Measurements from ENCODE around the gene EXOSC5.
A peak's percentile ranks its signal among the peaks of the same experiment; 100 is the strongest.
"Not testable (repeated sequence)": the region's sequence is repeated elsewhere in the genome, so short reads cannot be mapped to it uniquely, and the experiment has no call there.

EXOSC5 gene

DNA sequence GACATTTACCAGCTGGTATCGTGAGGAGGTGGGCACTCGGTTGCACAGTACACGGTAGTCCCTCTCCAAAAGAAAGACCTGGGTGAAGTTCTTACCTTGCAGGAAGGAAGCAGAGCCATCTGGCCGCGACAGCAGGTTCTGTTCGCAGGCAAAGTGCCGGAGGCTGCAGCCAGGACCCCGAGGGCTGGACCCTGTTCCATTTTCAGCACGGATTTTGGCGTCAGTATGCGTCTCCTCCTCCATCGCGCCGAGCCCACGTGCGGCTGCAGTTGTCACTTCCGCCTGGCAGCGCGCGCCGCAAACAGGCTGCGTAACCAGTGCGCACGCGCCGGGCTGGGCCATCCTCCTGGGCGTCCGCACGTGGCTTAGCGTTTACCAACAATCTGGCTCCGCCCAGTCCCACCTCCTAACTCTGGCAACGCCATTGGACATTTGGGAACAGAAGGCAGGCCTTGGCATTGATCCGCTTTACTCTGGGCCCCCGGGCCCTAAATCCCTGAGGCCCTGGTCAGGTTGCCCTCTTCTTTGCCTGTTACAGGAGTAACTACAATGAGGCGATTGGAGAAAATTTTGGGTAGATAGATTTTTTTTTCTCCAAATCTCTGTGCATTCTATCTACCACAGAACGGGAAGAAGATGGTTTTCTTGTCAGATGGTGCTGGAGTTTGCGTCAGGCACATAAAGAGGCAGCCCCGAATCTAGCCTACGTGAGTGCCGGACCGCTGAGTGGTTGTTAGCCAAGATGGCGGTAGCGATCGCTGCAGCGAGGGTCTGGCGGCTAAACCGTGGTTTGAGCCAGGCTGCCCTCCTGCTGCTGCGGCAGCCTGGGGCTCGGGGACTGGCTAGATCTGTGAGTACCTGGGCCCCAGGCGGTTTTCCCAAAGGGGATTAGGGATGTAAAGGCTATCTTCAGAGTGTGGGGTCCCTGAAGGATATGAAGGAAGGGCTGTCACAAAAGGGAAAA lies at the start of gene EXOSC5, which contains the start of gene BCKDHA:
TSS of gene EXOSC5 (minus strand) at position 274 of the 964 bp plus-strand sequence. CDS start at position 243, 31 bp downstream.
TSS of gene BCKDHA (plus strand) at position 733 of the 964 bp plus-strand sequence. CDS start at position 743, 10 bp downstream.
- no peak for TF ChIP-seq JUND (IDR thresholded peaks at IDR 0.05; ENCODE audit: low read depth)
- in situ Hi-C loops (cut with HindIII; ENCODE audit: low pct_unique_long_range_greater_than_20kb, low sequenced_read_pairs): no loop called here
- DNase-seq (ENCODE audit: low read depth in 1 of 2, low spot score in 1 of 2): peak; percentile 85 to 99

DNA sequence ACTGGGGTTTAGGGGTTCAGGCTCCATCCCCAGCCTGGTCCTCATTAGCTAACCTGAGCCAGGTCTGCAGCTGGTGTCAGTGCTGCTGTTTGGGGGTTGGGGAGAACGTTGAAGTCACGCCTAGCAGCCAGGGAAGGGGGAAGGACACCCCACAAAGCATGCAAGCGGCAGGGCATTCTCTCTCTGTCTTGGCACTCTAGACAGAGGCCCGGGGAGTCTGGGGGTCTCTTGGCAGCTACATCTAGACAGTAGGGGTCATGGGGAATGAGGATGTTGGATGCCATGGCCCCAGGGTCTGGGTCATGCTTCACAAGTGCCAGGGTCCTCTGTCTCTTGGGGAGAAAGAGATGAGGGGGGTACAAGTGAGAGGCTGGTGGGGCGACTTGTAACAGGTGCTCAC lies 48.4 kb upstream of the EXOSC5 start:
- in situ Hi-C loops (cut with HindIII; ENCODE audit: low pct_unique_long_range_greater_than_20kb, low sequenced_read_pairs): no loop called here
- no peak for TF ChIP-seq JUND (IDR thresholded peaks at IDR 0.05; ENCODE audit: low read depth)

DNA sequence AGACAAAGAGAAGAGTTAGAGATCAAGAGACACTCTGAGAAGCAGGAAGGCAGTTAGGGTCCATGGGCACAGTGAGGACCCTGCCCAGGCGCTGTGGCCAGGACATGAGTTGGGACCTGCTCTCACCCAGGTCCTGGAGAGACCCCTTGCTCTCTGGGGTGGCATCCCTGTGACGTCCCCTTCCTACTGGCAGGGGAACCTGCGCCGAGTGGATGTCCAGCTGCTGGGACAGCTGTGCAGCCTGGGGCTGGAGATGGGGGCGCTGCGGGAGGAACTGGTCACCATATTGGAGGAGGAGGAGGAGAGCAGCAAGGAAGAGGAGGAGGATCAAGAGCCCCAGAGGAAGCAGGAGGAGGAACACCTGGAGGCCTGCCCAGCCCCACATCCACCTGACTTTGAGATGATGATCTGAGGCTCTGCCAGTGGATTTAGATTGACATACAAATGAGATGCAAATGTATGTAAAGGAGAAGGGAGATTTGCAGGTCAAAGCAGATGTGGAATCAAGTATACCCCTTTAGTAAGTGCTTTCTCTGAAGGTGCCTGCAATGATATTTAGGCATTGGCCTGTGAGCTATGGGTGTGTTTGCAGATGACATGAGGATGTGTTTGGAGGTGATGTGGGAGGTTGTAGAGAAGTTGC lies 46.8 kb upstream of the EXOSC5 start:
- in situ Hi-C loops (cut with HindIII; ENCODE audit: low pct_unique_long_range_greater_than_20kb, low sequenced_read_pairs): no loop called here
- DNase-seq (ENCODE audit: low read depth in 1 of 2, low spot score in 1 of 2): no peak
- no peak for TF ChIP-seq JUND (IDR thresholded peaks at IDR 0.05; ENCODE audit: low read depth)

More for the DNA sequence above, 48.4 kb upstream of the EXOSC5 start:
- no peak for DNase-seq (ENCODE audit: low read depth in 1 of 2, low spot score in 1 of 2)

DNA sequence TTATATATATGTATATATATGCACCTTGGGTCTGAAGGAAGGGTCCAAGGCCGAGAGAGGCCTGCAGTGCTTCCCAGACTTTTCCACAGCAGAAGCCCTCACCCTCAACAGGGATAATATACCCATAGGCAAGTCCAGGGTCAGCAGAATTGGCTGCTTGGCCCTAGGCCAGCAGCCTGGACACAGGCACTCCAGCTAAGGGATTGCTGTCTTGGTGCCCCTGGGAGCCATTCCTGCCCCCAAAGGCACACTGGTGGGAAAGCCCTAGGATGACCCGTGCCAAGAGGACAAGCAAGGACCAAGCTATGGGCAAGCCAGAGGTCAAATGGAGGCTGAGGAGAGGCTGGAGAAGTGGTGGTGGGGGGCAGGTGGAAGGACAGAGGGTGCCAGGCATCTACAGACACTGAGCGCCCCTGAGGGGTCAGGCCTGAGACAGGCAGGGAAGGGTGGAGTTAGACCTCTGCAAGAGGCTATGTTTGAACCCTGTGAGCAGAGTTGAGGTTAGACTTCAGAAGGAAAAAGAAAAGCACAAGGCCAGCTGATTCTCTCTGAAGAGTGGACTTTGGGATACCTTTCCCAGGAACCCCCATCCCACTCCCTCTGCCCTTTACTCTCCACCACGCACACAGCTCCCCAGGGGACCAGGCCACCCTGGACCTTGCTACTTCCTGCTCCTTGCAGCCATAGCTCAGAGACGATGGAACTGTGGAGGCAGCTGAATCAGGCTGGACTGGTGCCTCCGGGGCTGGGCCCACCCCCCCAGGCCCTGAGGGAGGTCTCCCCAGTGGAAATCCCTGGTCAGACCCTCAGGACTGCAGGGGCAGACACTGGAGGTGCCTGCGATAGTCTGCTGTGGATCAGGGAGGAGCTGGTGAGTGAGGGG lies 45.6 kb upstream of the EXOSC5 start, which contains the start of gene ERICH4:
TSS of gene ERICH4 (plus strand) at position 684 of the 883 bp plus-strand sequence. CDS start at position 698, 14 bp downstream.
- in situ Hi-C loops (cut with HindIII; ENCODE audit: low pct_unique_long_range_greater_than_20kb, low sequenced_read_pairs): no loop called here
- TF ChIP-seq JUND (IDR thresholded peaks at IDR 0.05; ENCODE audit: low read depth): no peak
- DNase-seq (ENCODE audit: low read depth in 1 of 2, low spot score in 1 of 2): no peak

DNA sequence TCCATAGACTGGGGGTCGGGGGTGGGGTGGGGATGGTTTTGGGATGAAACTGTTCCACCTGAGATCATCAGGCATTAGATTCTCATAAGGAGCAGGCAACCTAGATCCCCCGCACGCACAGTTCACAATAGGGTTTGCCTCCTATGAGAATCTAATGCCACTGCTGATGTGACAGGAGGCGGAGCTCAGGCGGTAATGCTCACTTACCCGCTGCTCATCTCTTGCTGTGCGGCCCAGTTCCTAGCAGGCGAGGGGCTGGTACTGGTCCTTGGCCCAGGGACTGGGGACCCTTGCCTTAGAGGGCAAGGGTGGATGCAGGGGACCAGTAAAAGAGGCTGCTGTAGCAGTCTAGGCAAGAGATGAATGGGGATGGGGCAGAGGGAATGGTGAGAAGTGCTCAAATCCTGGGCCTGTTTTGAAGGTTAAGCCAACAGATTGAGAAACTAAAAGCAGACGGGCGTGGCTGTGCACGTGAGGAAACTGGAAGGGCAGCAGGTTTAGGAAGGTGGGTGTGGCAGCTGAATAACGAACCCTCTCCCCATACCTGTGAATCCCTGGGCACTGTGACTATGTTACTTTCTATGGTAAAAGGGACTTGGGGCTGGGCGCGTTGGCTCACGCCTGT lies 44.3 kb upstream of the EXOSC5 start:
- in situ Hi-C loops (cut with HindIII; ENCODE audit: low pct_unique_long_range_greater_than_20kb, low sequenced_read_pairs): no loop called here
- TF ChIP-seq JUND (IDR thresholded peaks at IDR 0.05; ENCODE audit: low read depth): no peak
- DNase-seq (ENCODE audit: low read depth in 1 of 2, low spot score in 1 of 2): no peak

DNA sequence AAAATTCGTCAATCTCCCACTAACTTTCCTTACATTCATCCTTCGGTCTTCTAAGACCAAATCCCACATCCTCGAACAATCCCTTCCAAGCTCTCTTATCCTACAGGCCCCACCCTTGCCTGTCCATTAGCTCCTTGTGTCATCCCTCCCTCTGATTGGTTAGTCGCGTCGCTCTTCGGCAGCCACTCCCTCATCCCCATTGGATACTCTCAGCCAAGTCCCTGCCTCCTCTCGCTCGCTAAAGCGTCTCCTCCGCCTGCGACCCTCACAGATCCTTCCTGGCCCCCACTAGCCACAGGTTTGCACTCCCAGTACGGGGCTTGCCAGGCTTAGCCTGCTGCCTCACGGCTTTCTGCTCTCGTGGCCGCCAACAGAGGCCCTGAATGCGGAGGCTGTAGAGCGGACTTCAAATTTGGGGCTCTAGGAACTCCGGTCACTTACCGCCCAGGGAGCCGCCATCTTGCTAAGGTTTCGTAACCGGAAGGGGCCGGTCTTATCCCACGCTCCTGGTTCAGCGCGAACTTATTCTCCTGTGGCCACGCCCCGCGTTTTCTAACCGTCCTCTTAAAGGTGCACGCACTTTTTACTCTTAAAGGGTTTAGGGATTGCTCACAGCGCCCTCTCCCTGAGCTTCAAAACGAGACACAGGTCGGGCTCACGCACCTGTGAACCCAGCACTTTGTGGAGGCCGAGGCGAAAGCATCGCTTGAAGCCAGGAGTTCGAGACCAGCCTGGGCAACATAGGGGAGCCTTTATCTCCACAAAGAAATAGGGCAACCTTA lies 42.5 kb upstream of the EXOSC5 start, which contains the start of gene DMAC2:
TSS of gene DMAC2 (minus strand) at position 472 of the 782 bp plus-strand sequence. CDS start at position 459, 13 bp downstream.
- in situ Hi-C loops (cut with HindIII; ENCODE audit: low pct_unique_long_range_greater_than_20kb, low sequenced_read_pairs): no loop called here
- no peak for TF ChIP-seq JUND (IDR thresholded peaks at IDR 0.05; ENCODE audit: low read depth)
- peak; percentile 94 to 98 for DNase-seq (ENCODE audit: low read depth in 1 of 2, low spot score in 1 of 2)

DNA sequence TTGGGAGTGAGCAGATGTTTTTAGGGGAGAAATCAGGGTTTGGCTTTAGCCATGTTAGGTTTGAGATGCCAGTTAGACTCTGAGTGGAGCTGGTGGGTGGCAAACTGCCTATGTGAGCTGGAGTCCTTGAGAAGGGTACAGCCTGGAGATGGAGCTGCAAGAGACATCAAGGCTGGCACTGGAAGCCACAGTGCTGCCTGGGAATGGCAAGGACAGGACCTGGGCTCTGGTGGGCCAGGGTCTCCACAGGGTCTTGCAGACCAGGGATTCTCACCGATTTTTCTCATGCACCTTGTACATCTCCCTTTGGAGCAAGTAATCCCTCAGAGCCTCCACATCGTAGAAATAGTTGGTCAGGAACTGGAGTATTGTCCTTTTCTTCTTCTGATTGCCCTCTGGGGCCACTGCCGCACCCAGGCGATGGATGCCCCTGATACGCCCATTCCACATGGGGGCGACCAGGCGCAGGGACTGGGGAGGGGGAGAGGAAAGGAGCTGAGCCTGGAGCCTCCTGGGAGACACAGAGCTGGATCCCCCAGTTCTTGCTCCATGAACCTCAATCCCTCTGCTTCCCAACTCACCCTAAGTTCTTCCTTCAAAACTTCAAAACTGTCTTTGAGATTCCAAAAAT lies 40.9 kb upstream of the EXOSC5 start:
- no peak for TF ChIP-seq JUND (IDR thresholded peaks at IDR 0.05; ENCODE audit: low read depth)
- DNase-seq (ENCODE audit: low read depth in 1 of 2, low spot score in 1 of 2): no peak
- in situ Hi-C loops (cut with HindIII; ENCODE audit: low pct_unique_long_range_greater_than_20kb, low sequenced_read_pairs): no loop called here

DNA sequence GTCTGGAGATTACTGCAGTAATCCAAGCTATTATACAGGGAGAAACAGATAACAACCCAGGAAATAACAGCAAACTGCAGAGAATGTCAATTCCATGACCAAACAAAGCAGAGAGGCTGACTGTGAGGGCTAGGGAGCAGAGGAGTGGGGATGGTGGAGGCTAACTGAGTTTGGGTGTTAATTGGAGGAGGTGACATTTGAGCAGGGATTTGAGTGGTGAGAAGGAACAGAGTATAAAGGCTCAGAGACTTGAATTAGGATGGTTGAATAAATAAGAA lies 39.5 kb upstream of the EXOSC5 start:
- no peak for DNase-seq (ENCODE audit: low read depth in 1 of 2, low spot score in 1 of 2)
- no peak for TF ChIP-seq JUND (IDR thresholded peaks at IDR 0.05; ENCODE audit: low read depth)
- in situ Hi-C loops (cut with HindIII; ENCODE audit: low pct_unique_long_range_greater_than_20kb, low sequenced_read_pairs): no loop called here

DNA sequence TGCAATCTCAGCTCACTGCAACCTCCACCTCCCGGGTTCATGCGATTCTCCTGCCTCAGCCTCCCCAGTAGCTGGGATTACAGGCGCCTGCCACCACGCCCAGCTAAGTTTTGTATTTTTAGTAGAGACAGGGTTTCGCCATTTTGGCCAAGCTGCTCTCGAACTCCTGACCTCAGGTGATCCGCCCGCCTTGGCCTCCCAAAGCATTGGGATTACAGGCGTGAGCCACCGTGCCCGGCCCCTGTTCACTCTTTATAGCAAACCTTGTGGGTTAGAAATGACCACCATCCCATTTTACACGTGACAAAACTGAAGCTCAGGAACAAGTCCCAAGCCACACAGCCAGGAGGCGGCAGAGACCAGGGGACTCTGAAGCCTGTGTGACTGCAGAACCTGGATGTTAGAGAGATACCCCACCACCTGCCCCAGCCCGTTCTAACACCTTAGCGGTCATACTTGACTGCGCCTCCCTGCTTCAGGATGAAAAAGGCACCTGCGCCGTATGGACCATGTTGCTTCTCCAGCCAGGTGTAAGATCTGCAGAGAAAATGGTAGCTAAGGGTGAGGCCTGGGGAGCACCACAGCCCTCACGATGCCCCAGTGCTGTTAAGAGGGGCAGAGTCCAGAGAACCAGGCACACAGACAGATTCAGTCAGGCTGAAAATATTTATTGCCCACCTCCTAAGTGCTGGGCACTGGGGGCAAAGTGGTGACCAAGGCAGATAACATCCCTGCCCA lies 38.9 kb upstream of the EXOSC5 start:
- in situ Hi-C loops (cut with HindIII; ENCODE audit: low pct_unique_long_range_greater_than_20kb, low sequenced_read_pairs): no loop called here
- no peak for DNase-seq (ENCODE audit: low read depth in 1 of 2, low spot score in 1 of 2)
- TF ChIP-seq JUND (IDR thresholded peaks at IDR 0.05; ENCODE audit: low read depth): no peak

DNA sequence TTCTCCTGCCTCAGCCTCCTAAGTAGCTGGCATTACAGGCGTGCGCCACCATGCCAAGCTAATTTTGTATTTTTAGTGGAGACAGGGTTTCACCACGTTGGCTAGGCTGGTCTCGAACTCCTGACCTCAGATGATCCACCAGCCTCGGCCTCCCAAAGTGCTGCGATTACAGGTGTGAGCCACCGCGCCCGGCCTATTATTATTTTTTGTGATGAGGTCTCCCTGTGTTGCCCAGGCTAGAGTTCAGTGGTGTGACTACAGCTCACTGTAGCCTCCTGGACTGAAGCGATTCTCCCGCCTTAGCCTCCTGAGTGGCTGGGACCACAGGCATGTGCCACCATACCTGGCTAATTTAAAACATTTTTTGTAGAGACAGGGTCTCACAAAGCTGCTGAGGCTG lies 38.2 kb upstream of the EXOSC5 start:
- in situ Hi-C loops (cut with HindIII; ENCODE audit: low pct_unique_long_range_greater_than_20kb, low sequenced_read_pairs); DNase-seq (ENCODE audit: low read depth in 1 of 2, low spot score in 1 of 2): not testable (repeated sequence)
